Esophagus squamous epithelium (tissue), 5 donors: ENCODE results near the gene TMEM164. TPM values are rescaled to one million over a fixed set of nuclear protein-coding genes. Genes with fewer than 3 reads are reported as not detected.

ENCODE experiments used
- DNase-seq: peaks from one replicate; lab custom pipeline; 2025; lab: John Stamatoyannopoulos, UW
- H3K27ac ChIP-seq, 4 donors: fragments of 200-600 bp; sonication (generic); one replicate each; pipeline ENCODE4 v1.5.1; 2016 to 2019; ENCODE audit warnings: mild to moderate bottlenecking in 1 of 4
- H3K27me3 ChIP-seq, 4 donors: fragments of 200-600 bp; sonication (generic); 1 replicate in 3 of 4; 2 replicates in 1 of 4; pipeline versions ENCODE4 v1.5.1 to v1.6.0; 2017 to 2021; ENCODE audit warnings: antibody characterized with exemption in 1 of 4
- H3K36me3 ChIP-seq, 3 donors: fragments of 200-600 bp; sonication (generic); one replicate each; pipeline ENCODE4 v1.5.1; 2016 to 2019
- H3K4me1 ChIP-seq, 3 donors: fragments of 200-600 bp; sonication (generic); one replicate each; pipeline ENCODE4 v1.5.1; 2017 to 2019
- H3K4me3 ChIP-seq, 4 donors: fragments of 200-600 bp; sonication (generic); 1 replicate in 3 of 4; 2 replicates in 1 of 4; pipeline ENCODE4 v1.5.1; 2016 to 2019; ENCODE audit warnings: mild to moderate bottlenecking in 2 of 4, moderate library complexity in 1 of 4
- H3K9me3 ChIP-seq, 3 donors: fragments of 200-600 bp; sonication (generic); one replicate each; pipeline ENCODE4 v1.5.1; 2016 to 2019
- POLR2A ChIP-seq, 4 donors: fragments of 450-650 bp; IDR thresholded peaks; one replicate each; pipeline ENCODE4 v1.6.1; 2017; ENCODE audit warnings: antibody characterized with exemption in 4 of 4, mild to moderate bottlenecking in 4 of 4, moderate library complexity in 3 of 4
- WGBS, 2 donors: methylation state at CpG; one replicate each; pipeline ENCODE4 v1.1.5; 2018; 5-methylcytosine and 5-hydroxymethylcytosine counted together
- intact Hi-C: fragments of 100-400 bp; cut with DNase I; formaldehyde crosslinking; loops from one replicate; pipeline ENCODE4 v1.15.0; 2022
- total RNA-seq, 4 donors: library from RNA; depleted of rRNA; stranded (reverse); fragments of >200 nt; gene quantifications; one replicate each; pipeline ENCODE4 v1.1.0, GENCODE V29; 2016
- TF ChIP-seq, protein P1 (sequence below), 6 experiments: fragments of 450-650 bp in 4 of 6; fragments of 200-600 bp in 2 of 6; sonication (generic) in 2 of 6; IDR thresholded peaks; one replicate each; pipeline ENCODE4 v1.5.1; 2016 to 2019; ENCODE audit warnings: antibody characterized with exemption in 6 of 6, mild to moderate bottlenecking in 4 of 6, moderate library complexity in 4 of 6
- donor health status: DM: yes; HTN: yes; CAD: no.

Gene TMEM164
- total RNA-seq, 4 donors from 2014 or later: 18.5 to 27.3 (median 23.6) TPM

- H3K9me3 ChIP-seq: peaks cover 0 to 12% (median 0%) of the 10 kb centered on the region in 3 donors
- no peaks in the 10 kb centered on the region for H3K27me3 ChIP-seq
- 82 to 100% methylated on average over 1 to 2 of the region's 2 CpGs for WGBS, 2 donors
- no peak for DNase-seq
- peaks cover 0 to 13% (median 0%) of the 10 kb centered on the region in 3 donors for H3K36me3 ChIP-seq
- H3K27ac ChIP-seq: no peak overlapping the region
- TF ChIP-seq, protein P1, sequence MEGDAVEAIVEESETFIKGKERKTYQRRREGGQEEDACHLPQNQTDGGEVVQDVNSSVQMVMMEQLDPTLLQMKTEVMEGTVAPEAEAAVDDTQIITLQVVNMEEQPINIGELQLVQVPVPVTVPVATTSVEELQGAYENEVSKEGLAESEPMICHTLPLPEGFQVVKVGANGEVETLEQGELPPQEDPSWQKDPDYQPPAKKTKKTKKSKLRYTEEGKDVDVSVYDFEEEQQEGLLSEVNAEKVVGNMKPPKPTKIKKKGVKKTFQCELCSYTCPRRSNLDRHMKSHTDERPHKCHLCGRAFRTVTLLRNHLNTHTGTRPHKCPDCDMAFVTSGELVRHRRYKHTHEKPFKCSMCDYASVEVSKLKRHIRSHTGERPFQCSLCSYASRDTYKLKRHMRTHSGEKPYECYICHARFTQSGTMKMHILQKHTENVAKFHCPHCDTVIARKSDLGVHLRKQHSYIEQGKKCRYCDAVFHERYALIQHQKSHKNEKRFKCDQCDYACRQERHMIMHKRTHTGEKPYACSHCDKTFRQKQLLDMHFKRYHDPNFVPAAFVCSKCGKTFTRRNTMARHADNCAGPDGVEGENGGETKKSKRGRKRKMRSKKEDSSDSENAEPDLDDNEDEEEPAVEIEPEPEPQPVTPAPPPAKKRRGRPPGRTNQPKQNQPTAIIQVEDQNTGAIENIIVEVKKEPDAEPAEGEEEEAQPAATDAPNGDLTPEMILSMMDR (IDR thresholded peaks at IDR 0.05): no peak
- TF ChIP-seq POLR2A (IDR thresholded peaks at IDR 0.05): no peak
- no peak overlapping the region for H3K4me3 ChIP-seq
- intact Hi-C loops: no loop called here
- H3K4me1 ChIP-seq: no peaks in the 10 kb centered on the region
Measured at GRCh38 chrX:110070970-110071369, 68.1 kb downstream of the TMEM164 start.

DNA sequence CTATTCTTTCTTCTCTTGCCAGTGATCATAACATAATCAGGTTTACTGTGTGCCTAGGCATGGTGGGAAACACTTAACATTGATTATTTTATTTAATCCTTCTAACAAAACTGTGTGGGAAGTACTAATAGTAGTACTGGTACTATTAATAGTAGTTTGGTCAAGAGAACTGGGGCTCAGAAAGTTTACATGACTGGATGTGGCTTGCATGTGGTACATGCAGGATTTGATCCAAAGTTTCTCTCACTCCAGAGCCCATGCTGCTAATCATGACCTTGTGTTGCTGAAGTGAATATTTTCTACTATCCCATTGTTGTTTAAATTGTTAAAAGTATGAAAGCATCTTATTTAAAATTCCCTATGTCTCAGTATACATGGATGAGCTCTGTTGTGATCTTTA is 78.4 kb downstream of the TMEM164 start:
- no peak for DNase-seq
- no peaks in the 10 kb centered on the region for H3K36me3 ChIP-seq
- TF ChIP-seq, protein P1 (IDR thresholded peaks at IDR 0.05): no peak
- no peak for TF ChIP-seq POLR2A (IDR thresholded peaks at IDR 0.05)
- H3K4me1 ChIP-seq: peaks cover 0 to 17% (median 9%) of the 10 kb centered on the region in 3 donors
- no peak overlapping the region for H3K4me3 ChIP-seq
- no peaks in the 10 kb centered on the region for H3K9me3 ChIP-seq
- intact Hi-C loops: no loop called here
- no peaks in the 10 kb centered on the region for H3K27me3 ChIP-seq
- peak overlapping the region in 1 of 4 donors; percentile 69 for H3K27ac ChIP-seq

GRCh38 chrX:110081740-110082139 is 78.8 kb downstream of the TMEM164 start:
- Histone ChIP-seq H3K36me3 (no peaks in the 10 kb centered on the region), H3K27me3 (no peaks in the 10 kb centered on the region), H3K9me3 (no peaks in the 10 kb centered on the region), H3K4me1 (peaks cover 0 to 18% (median 9%) of the 10 kb centered on the region in 3 donors), H3K27ac (peak overlapping the region; percentile 24 to 69 (median 52)), H3K4me3 (no peak overlapping the region)
- no CpG with 5 or more reads among the region's 1 CpG for WGBS, 2 donors
- DNase-seq: no peak
- TF ChIP-seq, protein P1 (IDR thresholded peaks at IDR 0.05): no peak
- no peak for TF ChIP-seq POLR2A (IDR thresholded peaks at IDR 0.05)
- intact Hi-C loops: no loop called here

DNA sequence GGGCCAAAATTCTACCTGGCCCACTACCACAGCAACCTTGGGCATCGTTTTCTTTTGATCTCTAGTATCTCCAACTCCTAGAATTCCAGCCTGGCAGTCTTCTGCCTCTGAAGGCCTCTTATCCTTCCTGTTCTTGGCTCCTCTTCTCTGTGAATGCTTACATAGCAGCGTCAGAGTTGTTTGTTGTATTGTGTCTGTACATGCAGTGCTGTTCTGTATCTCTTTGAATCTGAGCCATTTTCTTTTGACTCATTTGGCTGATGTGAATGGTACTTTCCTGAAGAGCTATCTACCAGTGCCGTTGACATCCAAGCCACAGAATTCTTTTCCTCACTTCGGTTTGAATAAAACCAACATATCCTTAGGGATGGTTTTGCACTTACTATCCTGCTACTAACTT is 79.2 kb downstream of the TMEM164 start:
- H3K4me1 ChIP-seq: peaks cover 0 to 22% (median 9%) of the 10 kb centered on the region in 3 donors
- TF ChIP-seq, protein P1 (IDR thresholded peaks at IDR 0.05): no peak
- TF ChIP-seq POLR2A (IDR thresholded peaks at IDR 0.05): no peak
- peak overlapping the region; percentile 24 to 69 (median 52) for H3K27ac ChIP-seq
- H3K36me3 ChIP-seq: no peaks in the 10 kb centered on the region
- 14 to 29% methylated on average over 4 of the region's 4 CpGs for WGBS, 2 donors
- intact Hi-C loops: no loop called here
- DNase-seq: no peak
- no peaks in the 10 kb centered on the region for H3K27me3 ChIP-seq
- no peaks in the 10 kb centered on the region for H3K9me3 ChIP-seq
- no peak overlapping the region for H3K4me3 ChIP-seq

DNA sequence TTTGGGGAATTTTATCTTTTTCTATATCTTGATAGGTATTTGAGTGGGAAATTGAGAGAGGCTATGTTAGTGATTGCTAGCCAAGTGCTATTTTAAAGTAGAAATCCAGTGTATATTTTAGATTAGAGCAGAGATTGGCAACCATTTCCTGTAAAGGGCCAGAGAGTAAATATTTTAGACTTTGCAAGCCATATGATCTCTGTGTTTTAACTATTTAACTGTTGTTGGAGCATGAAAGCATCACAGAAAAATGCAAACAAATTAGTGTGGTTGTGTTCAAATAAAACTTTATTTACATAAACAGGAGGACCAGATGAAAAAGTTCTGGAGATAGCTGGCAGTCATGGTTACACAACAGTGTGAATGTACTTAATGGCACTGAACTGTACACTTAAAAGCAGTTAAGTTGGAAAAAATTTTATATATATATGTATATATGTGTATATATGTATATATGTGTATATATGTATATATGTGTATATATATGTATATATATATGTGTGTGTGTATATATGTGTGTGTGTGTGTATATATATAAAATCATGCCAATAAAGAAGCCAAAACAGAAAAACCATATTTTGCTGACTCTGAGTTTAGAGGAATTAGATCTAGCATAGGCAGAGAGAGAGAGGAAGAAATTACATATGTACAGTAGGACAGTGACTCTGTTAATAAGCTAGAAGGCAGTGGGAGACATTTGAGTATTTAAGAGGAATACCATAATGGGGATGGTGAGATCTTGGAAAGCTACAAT is 83.4 kb downstream of the TMEM164 start:
- Histone ChIP-seq H3K27me3 (no peaks in the 10 kb centered on the region), H3K4me1 (peaks cover 0 to 28% (median 11%) of the 10 kb centered on the region in 3 donors), H3K27ac (no peak overlapping the region), H3K4me3 (no peak overlapping the region), H3K36me3 (no peaks in the 10 kb centered on the region), H3K9me3 (no peaks in the 10 kb centered on the region)
- DNase-seq: no peak
- TF ChIP-seq, protein P1 (IDR thresholded peaks at IDR 0.05): no peak
- no peak for TF ChIP-seq POLR2A (IDR thresholded peaks at IDR 0.05)
- intact Hi-C loops: no loop called here
